ENCODE measurements around the gene LRRC74B.
"Not testable (repeated sequence)": the region's sequence is repeated elsewhere in the genome, so short reads cannot be mapped to it uniquely, and the experiment has no call there.

The LRRC74B gene

DNA sequence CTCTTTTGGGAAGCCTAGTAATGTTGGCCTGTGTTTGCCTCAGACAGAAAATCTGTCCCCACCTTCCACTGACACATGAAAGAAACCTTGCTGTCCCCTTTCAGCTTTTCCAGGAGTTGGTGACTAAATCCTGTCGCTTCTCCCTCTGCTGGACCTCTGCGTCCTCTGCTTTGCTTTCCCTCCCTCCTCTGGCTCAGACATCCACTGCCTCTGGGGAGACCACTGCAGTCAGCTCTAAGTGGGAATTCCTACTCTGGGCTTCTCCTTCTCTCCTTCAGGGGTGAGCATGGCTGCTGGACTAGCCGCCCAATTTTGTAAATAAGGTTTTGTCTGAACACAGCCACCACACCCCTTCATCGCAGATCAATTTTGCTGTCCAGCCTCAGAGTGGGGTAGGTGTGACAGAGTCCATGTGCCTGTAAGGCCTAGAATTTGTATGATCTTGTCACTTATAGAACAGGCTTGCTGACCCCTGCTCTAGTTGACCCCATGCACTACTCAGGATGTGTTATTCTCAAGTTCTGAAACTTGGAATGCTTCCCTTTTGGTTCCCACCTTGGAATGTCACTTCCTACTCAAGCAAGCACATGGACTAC lies 23.0 kb downstream of the LRRC74B start:
- no peak overlapping the region for H3K27ac ChIP-seq (ENCODE audit: low read depth, low read length, poor library complexity, severe bottlenecking)
- no peak overlapping the region for H3K9ac ChIP-seq (ENCODE audit: low read length)
- no peaks in the 10 kb centered on the region for H3F3A ChIP-seq (ENCODE audit: insufficient read depth, low read length)
- no peaks in the 10 kb centered on the region for H4K20me1 ChIP-seq (ENCODE audit: insufficient read depth, low read length)
- H3K9me2 ChIP-seq (ENCODE audit: low read depth, low read length) = no peaks in the 10 kb centered on the region
- no peaks in the 10 kb centered on the region for H3K79me2 ChIP-seq (ENCODE audit: insufficient read depth, low read length)
- H3K4me3 ChIP-seq (ENCODE audit: low read depth, low read length, poor library complexity, severe bottlenecking) = no peak overlapping the region
- H3K4me1 ChIP-seq (ENCODE audit: insufficient read depth, low read length, severe bottlenecking) = no peaks in the 10 kb centered on the region
- H3K36me3 ChIP-seq (ENCODE audit: insufficient read depth, low read length) = no peaks in the 10 kb centered on the region; the same call in 1 of the 2 replicates
- H3K27me3 ChIP-seq (ENCODE audit: insufficient read depth, low read length) = no peaks in the 10 kb centered on the region; the same call in 1 of the 2 replicates
- no peak overlapping the region for H2AFZ ChIP-seq (ENCODE audit: low read length)
- no peak for TF ChIP-seq EZH2 (IDR thresholded peaks at IDR 0.05; ENCODE audit: borderline replicate concordance, low read length)
- TF ChIP-seq, protein P1, sequence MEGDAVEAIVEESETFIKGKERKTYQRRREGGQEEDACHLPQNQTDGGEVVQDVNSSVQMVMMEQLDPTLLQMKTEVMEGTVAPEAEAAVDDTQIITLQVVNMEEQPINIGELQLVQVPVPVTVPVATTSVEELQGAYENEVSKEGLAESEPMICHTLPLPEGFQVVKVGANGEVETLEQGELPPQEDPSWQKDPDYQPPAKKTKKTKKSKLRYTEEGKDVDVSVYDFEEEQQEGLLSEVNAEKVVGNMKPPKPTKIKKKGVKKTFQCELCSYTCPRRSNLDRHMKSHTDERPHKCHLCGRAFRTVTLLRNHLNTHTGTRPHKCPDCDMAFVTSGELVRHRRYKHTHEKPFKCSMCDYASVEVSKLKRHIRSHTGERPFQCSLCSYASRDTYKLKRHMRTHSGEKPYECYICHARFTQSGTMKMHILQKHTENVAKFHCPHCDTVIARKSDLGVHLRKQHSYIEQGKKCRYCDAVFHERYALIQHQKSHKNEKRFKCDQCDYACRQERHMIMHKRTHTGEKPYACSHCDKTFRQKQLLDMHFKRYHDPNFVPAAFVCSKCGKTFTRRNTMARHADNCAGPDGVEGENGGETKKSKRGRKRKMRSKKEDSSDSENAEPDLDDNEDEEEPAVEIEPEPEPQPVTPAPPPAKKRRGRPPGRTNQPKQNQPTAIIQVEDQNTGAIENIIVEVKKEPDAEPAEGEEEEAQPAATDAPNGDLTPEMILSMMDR (IDR thresholded peaks at IDR 0.05; ENCODE audit: low read length) = no peak
- H3K4me2 ChIP-seq (ENCODE audit: low read length) = no peak overlapping the region
- no peaks in the 10 kb centered on the region for H3K9me3 ChIP-seq (ENCODE audit: low read length)

DNA sequence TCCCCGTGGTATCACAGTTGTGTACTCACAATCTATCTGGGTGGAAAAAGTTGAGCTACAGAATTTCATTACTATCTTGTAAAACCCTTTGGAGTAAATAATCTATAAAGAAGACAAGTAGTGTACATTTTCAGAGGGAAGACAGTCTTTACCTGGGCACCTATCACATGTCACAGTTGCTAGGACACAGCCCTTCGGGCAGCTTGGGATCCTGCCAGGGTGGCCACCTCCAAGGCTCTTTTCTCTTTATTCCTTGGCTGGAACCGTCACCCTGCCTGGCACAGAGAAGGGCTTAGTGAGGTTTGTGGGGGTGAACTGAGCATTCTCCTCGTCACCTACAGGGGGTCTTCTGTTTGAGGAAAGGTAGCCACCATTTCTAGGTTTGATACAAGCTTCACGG lies 23.6 kb downstream of the LRRC74B start:
- no peaks in the 10 kb centered on the region for H3K79me2 ChIP-seq (ENCODE audit: insufficient read depth, low read length)
- H3K4me1 ChIP-seq (ENCODE audit: insufficient read depth, low read length, severe bottlenecking) = no peaks in the 10 kb centered on the region
- H3K4me2 ChIP-seq (ENCODE audit: low read length) = no peak overlapping the region
- H3K4me3 ChIP-seq (ENCODE audit: low read depth, low read length, poor library complexity, severe bottlenecking) = no peak overlapping the region
- TF ChIP-seq, protein P1 (IDR thresholded peaks at IDR 0.05; ENCODE audit: low read length) = no peak
- no peak for TF ChIP-seq EZH2 (IDR thresholded peaks at IDR 0.05; ENCODE audit: borderline replicate concordance, low read length)
- no peaks in the 10 kb centered on the region for H3K9me2 ChIP-seq (ENCODE audit: low read depth, low read length)
- H3K27me3 ChIP-seq (ENCODE audit: insufficient read depth, low read length) = no peaks in the 10 kb centered on the region; the same call in 1 of the 2 replicates
- no peak overlapping the region for H2AFZ ChIP-seq (ENCODE audit: low read length)
- H3F3A ChIP-seq (ENCODE audit: insufficient read depth, low read length) = no peaks in the 10 kb centered on the region
- H3K27ac ChIP-seq (ENCODE audit: low read depth, low read length, poor library complexity, severe bottlenecking) = no peak overlapping the region
- H4K20me1 ChIP-seq (ENCODE audit: insufficient read depth, low read length) = no peaks in the 10 kb centered on the region
- no peak overlapping the region for H3K9ac ChIP-seq (ENCODE audit: low read length)
- H3K36me3 ChIP-seq (ENCODE audit: insufficient read depth, low read length) = no peaks in the 10 kb centered on the region; the same call in 1 of the 2 replicates
- H3K9me3 ChIP-seq (ENCODE audit: low read length) = no peaks in the 10 kb centered on the region

- Histone ChIP-seq H3K4me3 (ENCODE audit: low read depth, low read length, poor library complexity, severe bottlenecking) (no peak overlapping the region), H3K9ac (ENCODE audit: low read length) (no peak overlapping the region), H3K79me2 (ENCODE audit: insufficient read depth, low read length) (no peaks in the 10 kb centered on the region), H3K9me2 (ENCODE audit: low read depth, low read length) (no peaks in the 10 kb centered on the region), H3K9me3 (ENCODE audit: low read length) (no peaks in the 10 kb centered on the region), H3K4me2 (ENCODE audit: low read length) (no peak overlapping the region), H3K27me3 (ENCODE audit: insufficient read depth, low read length) (no peaks in the 10 kb centered on the region; the same call in 1 of the 2 replicates), H2AFZ (ENCODE audit: low read length) (no peak overlapping the region), H3K27ac (ENCODE audit: low read depth, low read length, poor library complexity, severe bottlenecking) (no peak overlapping the region), H4K20me1 (ENCODE audit: insufficient read depth, low read length) (no peaks in the 10 kb centered on the region), H3F3A (ENCODE audit: insufficient read depth, low read length) (no peaks in the 10 kb centered on the region), H3K36me3 (ENCODE audit: insufficient read depth, low read length) (no peaks in the 10 kb centered on the region; the same call in 1 of the 2 replicates), H3K4me1 (ENCODE audit: insufficient read depth, low read length, severe bottlenecking) (no peaks in the 10 kb centered on the region)
- TF ChIP-seq, protein P1 (IDR thresholded peaks at IDR 0.05; ENCODE audit: low read length) = no peak
- TF ChIP-seq EZH2 (IDR thresholded peaks at IDR 0.05; ENCODE audit: borderline replicate concordance, low read length) = no peak
Observed at GRCh38 chr22:21070690-21071615, 25.2 kb downstream of the LRRC74B start.

DNA sequence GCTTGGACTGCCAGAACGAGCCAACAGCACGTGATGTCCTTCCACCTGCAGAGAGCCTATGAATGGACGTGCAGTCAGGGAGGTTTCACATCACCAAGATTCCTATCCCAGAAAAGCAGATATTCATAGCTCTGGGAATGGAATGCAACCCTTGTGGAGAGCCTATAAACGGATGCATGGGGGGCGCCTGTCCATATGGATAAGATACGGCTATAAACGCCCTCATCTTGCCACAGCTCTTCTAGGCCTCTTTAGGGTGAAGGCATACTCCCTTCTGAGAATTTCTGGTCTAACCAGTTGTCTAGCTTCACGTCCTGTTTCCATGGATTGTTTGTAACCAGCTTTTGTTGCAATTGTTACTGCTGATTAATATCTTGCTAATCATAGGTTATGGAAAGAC lies 26.1 kb downstream of the LRRC74B start:
- not testable (repeated sequence) for H3F3A ChIP-seq (ENCODE audit: insufficient read depth, low read length); H3K27ac ChIP-seq (ENCODE audit: low read depth, low read length, poor library complexity, severe bottlenecking); H3K79me2 ChIP-seq (ENCODE audit: insufficient read depth, low read length); H3K9me2 ChIP-seq (ENCODE audit: low read depth, low read length); H3K9ac ChIP-seq (ENCODE audit: low read length); H3K4me1 ChIP-seq (ENCODE audit: insufficient read depth, low read length, severe bottlenecking); H3K27me3 ChIP-seq (ENCODE audit: insufficient read depth, low read length); H4K20me1 ChIP-seq (ENCODE audit: insufficient read depth, low read length); H3K9me3 ChIP-seq (ENCODE audit: low read length); H3K4me3 ChIP-seq (ENCODE audit: low read depth, low read length, poor library complexity, severe bottlenecking); H3K36me3 ChIP-seq (ENCODE audit: insufficient read depth, low read length); H3K4me2 ChIP-seq (ENCODE audit: low read length); H2AFZ ChIP-seq (ENCODE audit: low read length)
